Gastroesophageal sphincter (tissue), 3 donors: Measurements from ENCODE around the gene PDE4C.

ENCODE experiments used
- POLR2AphosphoS5 ChIP-seq: sonication (generic); formaldehyde crosslinking; IDR thresholded peaks from one replicate; pipeline ENCODE4 v1.6.1; 2017; ENCODE audit warnings: antibody characterized with exemption
- TF ChIP-seq, protein P1 (sequence below), 4 experiments: fragments of 200-600 bp in 2 of 4; fragments of 450-650 bp in 2 of 4; sonication (generic) in 1 of 4; IDR thresholded peaks; one replicate each; pipeline ENCODE4 v1.5.1; 2017 to 2019; ENCODE audit warnings: antibody characterized with exemption in 4 of 4, mild to moderate bottlenecking in 2 of 4, moderate library complexity in 2 of 4

GRCh38 chr19:18221815-18222725, 4.2 kb downstream of the PDE4C start:
- no peak for TF ChIP-seq POLR2AphosphoS5
- TF ChIP-seq, protein P1, sequence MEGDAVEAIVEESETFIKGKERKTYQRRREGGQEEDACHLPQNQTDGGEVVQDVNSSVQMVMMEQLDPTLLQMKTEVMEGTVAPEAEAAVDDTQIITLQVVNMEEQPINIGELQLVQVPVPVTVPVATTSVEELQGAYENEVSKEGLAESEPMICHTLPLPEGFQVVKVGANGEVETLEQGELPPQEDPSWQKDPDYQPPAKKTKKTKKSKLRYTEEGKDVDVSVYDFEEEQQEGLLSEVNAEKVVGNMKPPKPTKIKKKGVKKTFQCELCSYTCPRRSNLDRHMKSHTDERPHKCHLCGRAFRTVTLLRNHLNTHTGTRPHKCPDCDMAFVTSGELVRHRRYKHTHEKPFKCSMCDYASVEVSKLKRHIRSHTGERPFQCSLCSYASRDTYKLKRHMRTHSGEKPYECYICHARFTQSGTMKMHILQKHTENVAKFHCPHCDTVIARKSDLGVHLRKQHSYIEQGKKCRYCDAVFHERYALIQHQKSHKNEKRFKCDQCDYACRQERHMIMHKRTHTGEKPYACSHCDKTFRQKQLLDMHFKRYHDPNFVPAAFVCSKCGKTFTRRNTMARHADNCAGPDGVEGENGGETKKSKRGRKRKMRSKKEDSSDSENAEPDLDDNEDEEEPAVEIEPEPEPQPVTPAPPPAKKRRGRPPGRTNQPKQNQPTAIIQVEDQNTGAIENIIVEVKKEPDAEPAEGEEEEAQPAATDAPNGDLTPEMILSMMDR (IDR thresholded peaks at IDR 0.05) = no peak
